Tibial artery (tissue), 4 donors: ENCODE measurements around the gene RALGDS.

Experiments
- DNase-seq, 2 donors: peaks; one replicate each; pipeline ENCODE4 v3.0.0-alpha.2; 2019
- H3K27ac ChIP-seq, 2 donors: fragments of 200-600 bp; sonication (generic) in 1 of 2; 1 replicate in 1 of 2; 2 replicates in 1 of 2; pipeline ENCODE4 v1.5.1; 2018 to 2019; ENCODE audit warnings: mild to moderate bottlenecking in 1 of 2
- H3K27me3 ChIP-seq, 2 donors: fragments of 200-600 bp; sonication (generic) in 1 of 2; one replicate each; pipeline versions ENCODE4 v1.5.1 to v1.6.0; 2016 to 2019
- H3K36me3 ChIP-seq, 3 donors: fragments of 200-600 bp; sonication (generic) in 2 of 3; one replicate each; pipeline ENCODE4 v1.5.1; 2016 to 2019; ENCODE audit warnings: mild to moderate bottlenecking in 2 of 3
- H3K4me1 ChIP-seq, 4 donors: fragments of 200-600 bp; sonication (generic) in 2 of 4; 1 replicate in 3 of 4; 2 replicates in 1 of 4; pipeline ENCODE4 v1.5.1; 2016 to 2019
- H3K4me3 ChIP-seq, 2 donors: fragments of 200-600 bp; sonication (generic) in 1 of 2; 1 replicate in 1 of 2; 2 replicates in 1 of 2; pipeline ENCODE4 v1.5.1; 2018 to 2019; ENCODE audit warnings: mild to moderate bottlenecking in 2 of 2
- H3K9me3 ChIP-seq, 3 donors: fragments of 200-600 bp; sonication (generic) in 1 of 3; one replicate each; pipeline ENCODE4 v1.5.1; 2016 to 2019
- intact Hi-C: fragments of 100-400 bp; cut with DNase I; formaldehyde crosslinking; loops from one replicate; pipeline ENCODE4 v1.15.0; 2023; ENCODE audit warnings: low total_unique reads
- TF ChIP-seq, protein P1 (sequence below), 2 experiments: fragments of 200-600 bp in 1 of 2; fragments of 450-650 bp in 1 of 2; IDR thresholded peaks; one replicate each; pipeline ENCODE4 v1.5.1; 2017 to 2019; ENCODE audit warnings: antibody characterized with exemption in 2 of 2, mild to moderate bottlenecking in 1 of 2, moderate library complexity in 1 of 2

Gene RALGDS

DNA sequence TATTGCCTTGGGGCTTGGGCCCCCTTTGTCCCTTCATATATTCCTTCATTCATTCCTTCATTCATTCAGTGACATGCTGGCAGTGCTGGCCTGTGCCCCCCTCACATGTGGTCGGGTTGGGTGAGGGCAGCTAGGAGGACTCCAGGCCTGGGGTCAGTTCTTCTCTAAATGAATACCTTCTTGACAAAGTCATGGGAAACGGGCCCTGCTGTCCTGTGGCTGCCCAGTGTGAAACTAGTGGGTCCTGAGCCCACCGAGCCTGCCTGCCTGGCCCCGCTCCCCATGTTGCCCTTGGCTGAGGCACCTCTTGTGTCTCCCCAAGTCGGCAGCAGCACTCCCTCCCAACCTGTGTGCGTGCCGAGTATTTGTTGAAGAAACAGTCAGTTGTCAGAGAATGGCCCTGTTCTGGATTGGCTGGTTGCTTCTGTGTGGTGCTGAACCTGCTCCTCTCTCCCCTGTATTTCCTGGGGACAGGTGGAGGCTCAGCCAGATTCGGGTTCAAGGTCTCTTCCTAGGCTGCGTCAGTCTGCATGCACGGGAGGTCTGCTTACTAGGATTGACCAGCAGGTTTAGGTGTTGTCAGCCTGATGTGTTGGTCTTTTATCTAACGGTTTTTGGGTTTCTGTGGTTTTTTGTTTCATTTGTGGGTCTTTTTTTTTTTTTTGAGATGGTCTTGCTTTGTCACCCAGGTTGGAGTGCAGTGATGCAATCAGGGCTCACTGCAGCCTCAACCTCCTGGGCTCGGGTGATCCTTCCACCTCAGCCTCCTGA, 62.3 kb downstream of the RALGDS start:
- no peak for DNase-seq
- intact Hi-C loops = no loop called here
- H3K9me3 ChIP-seq = no peaks in the 10 kb centered on the region
- H3K4me1 ChIP-seq = peaks cover 0 to 25% (median 11%) of the 10 kb centered on the region in 4 donors
- no peak overlapping the region for H3K27ac ChIP-seq
- TF ChIP-seq, protein P1, sequence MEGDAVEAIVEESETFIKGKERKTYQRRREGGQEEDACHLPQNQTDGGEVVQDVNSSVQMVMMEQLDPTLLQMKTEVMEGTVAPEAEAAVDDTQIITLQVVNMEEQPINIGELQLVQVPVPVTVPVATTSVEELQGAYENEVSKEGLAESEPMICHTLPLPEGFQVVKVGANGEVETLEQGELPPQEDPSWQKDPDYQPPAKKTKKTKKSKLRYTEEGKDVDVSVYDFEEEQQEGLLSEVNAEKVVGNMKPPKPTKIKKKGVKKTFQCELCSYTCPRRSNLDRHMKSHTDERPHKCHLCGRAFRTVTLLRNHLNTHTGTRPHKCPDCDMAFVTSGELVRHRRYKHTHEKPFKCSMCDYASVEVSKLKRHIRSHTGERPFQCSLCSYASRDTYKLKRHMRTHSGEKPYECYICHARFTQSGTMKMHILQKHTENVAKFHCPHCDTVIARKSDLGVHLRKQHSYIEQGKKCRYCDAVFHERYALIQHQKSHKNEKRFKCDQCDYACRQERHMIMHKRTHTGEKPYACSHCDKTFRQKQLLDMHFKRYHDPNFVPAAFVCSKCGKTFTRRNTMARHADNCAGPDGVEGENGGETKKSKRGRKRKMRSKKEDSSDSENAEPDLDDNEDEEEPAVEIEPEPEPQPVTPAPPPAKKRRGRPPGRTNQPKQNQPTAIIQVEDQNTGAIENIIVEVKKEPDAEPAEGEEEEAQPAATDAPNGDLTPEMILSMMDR (IDR thresholded peaks at IDR 0.05) = no peak
- H3K36me3 ChIP-seq = peaks cover 36 to 51% (median 48%) of the 10 kb centered on the region in 3 donors
- no peaks in the 10 kb centered on the region for H3K27me3 ChIP-seq
- no peak overlapping the region for H3K4me3 ChIP-seq

DNA sequence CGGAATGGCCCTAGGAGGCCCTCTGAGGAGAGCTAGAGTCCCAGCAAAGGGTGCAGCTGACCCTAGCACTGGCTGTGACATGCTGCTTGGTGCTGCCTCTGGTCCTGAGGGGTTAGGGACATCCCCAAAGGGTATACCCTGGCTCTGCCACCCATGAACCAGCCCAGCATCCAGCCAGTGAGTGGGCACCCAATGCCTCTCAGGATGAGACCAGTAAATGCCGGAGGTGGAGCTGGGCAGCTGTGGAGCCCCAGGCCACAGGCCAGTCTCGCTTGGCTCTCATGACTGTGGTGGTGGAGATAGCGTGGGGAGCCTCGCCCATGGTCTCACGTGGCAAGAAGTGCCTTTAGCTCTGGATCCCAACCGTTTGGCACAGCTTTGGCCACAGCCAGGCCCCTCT, 63.0 kb downstream of the RALGDS start:
- no peak for DNase-seq
- intact Hi-C loops = no loop called here
- TF ChIP-seq, protein P1 (IDR thresholded peaks at IDR 0.05) = no peak
- H3K27ac ChIP-seq = no peak overlapping the region
- no peak overlapping the region for H3K4me3 ChIP-seq
- peaks cover 42 to 57% (median 55%) of the 10 kb centered on the region in 3 donors for H3K36me3 ChIP-seq
- no peaks in the 10 kb centered on the region for H3K9me3 ChIP-seq
- H3K4me1 ChIP-seq = peaks cover 0 to 25% (median 11%) of the 10 kb centered on the region in 4 donors
- H3K27me3 ChIP-seq = no peaks in the 10 kb centered on the region

DNA sequence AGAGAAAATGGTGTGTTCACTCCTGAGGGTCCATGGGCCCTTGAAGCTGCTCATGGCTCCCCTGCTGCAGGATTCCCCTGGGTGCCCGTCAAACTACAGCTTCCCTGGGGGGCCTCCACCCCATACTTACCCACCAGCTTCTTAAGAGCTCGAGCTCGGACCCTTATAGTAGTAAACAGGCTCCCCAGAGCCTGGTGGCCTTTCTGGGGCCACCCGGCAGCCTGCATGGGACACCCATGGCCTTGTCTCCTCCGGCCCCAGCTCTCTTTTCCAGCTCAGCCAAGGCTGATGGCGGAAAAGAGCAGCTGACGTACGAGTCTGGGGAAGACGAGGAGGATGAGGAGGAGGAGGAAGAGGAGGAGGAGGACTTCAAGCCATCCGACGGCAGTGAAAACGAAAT, 63.5 kb downstream of the RALGDS start:
- Histone ChIP-seq H3K27ac (no peak overlapping the region), H3K36me3 (peaks cover 47 to 62% (median 60%) of the 10 kb centered on the region in 3 donors), H3K27me3 (no peaks in the 10 kb centered on the region), H3K4me1 (peaks cover 0 to 25% (median 11%) of the 10 kb centered on the region in 4 donors), H3K4me3 (no peak overlapping the region), H3K9me3 (no peaks in the 10 kb centered on the region)
- intact Hi-C loops = no loop called here
- DNase-seq = no peak
- TF ChIP-seq, protein P1 (IDR thresholded peaks at IDR 0.05) = no peak

DNA sequence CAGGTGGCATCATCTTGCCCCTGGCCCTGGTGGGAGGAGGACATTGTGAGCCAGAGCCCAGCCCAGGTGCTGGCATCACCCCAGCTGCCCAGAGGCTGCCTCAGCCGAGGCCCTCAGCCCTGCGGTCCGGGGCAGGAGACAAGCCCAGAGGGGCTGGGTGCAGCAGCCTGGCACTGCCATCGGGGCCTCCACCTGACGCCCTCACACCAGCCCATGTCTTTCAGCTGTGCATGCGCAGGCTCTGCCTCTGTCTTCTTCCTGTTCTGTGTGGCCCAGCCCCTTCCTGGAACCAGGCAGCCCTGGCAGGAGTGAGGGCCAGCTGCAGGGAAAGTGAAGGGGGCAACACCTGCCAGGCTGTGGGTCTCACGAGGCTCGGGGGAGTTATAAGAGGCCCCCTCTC, 64.0 kb downstream of the RALGDS start:
- H3K27me3 ChIP-seq = no peaks in the 10 kb centered on the region
- H3K27ac ChIP-seq = no peak overlapping the region
- no peak for DNase-seq
- TF ChIP-seq, protein P1 (IDR thresholded peaks at IDR 0.05) = no peak
- H3K36me3 ChIP-seq = peaks cover 50 to 68% (median 65%) of the 10 kb centered on the region in 3 donors
- no peak overlapping the region for H3K4me3 ChIP-seq
- intact Hi-C loops = no loop called here
- H3K9me3 ChIP-seq = no peaks in the 10 kb centered on the region
- peaks cover 0 to 25% (median 11%) of the 10 kb centered on the region in 4 donors for H3K4me1 ChIP-seq

DNA sequence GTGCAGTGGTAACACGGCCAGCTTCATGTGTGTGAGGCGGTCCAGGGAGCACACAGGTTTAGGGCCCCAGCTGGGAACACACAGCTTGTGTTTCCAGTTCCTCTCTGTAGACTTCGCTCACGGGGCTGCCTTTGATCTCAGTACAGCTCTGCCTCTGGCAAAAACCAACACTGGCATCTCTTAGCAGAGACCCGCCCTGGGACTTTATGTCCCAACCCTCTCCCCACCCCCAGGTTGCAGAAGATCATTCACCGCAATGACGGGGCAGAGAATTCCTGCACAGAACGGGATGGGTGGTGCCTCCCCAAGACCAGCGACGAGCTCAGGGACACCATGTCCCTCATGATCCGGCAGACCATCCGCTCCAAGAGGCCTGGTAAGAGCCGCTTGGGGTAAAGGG, 64.5 kb downstream of the RALGDS start:
- peaks cover 55 to 73% (median 70%) of the 10 kb centered on the region in 3 donors for H3K36me3 ChIP-seq
- H3K27ac ChIP-seq = no peak overlapping the region
- intact Hi-C loops = no loop called here
- H3K4me1 ChIP-seq = peaks cover 0 to 25% (median 11%) of the 10 kb centered on the region in 4 donors
- TF ChIP-seq, protein P1 (IDR thresholded peaks at IDR 0.05) = no peak
- no peak for DNase-seq
- H3K4me3 ChIP-seq = no peak overlapping the region
- H3K9me3 ChIP-seq = no peaks in the 10 kb centered on the region
- no peaks in the 10 kb centered on the region for H3K27me3 ChIP-seq
